ENCODE results near the gene HMGCL.

Gene HMGCL

DNA sequence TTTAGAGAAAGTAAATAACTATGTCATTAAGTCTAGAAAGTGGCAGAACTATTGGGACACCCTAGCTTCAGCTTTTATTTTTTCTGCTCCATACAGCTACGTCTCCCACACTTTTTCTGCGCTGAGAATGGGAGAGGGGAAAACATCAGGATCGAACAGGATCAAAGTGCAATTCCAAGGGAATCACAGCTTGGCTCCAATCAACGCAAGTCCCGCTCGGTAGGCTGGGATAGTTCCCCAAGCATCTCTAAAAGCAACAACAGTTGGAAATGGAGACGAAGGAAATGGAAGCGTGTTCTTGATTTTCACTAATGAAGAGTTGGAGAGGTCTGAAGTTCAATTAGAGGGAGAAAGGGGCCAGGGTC lies 536 bp downstream of the HMGCL start:
- no peak for TF ChIP-seq CTCF (IDR thresholded peaks at IDR 0.05; ENCODE audit: low read depth, low read length)
- H3K4me3 ChIP-seq (ENCODE audit: low read depth, low read length), result peak overlapping the region; percentile 97

- peak overlapping the region; percentile 97; the same call in 1 of the 2 replicates for H3K4me3 ChIP-seq (ENCODE audit: low read depth, low read length)
- no peak for TF ChIP-seq CTCF (IDR thresholded peaks at IDR 0.05; ENCODE audit: low read depth, low read length)
These were observed 1.5 kb downstream of the HMGCL start for GRCh38 chr1:23823767-23824166.

GRCh38 chr1:23817633-23818032 lies 7.6 kb downstream of the HMGCL start:
- no peak for TF ChIP-seq CTCF (IDR thresholded peaks at IDR 0.05; ENCODE audit: low read depth, low read length)

GRCh38 chr1:23816906-23817305 lies 8.3 kb downstream of the HMGCL start:
- no peak for TF ChIP-seq CTCF (IDR thresholded peaks at IDR 0.05; ENCODE audit: low read depth, low read length)
- no peak overlapping the region for H3K4me3 ChIP-seq (ENCODE audit: low read depth, low read length)

More at GRCh38 chr1:23817633-23818032, 7.6 kb downstream of the HMGCL start:
- no peak overlapping the region for H3K4me3 ChIP-seq (ENCODE audit: low read depth, low read length)

- no peak for TF ChIP-seq CTCF (IDR thresholded peaks at IDR 0.05; ENCODE audit: low read depth, low read length)
- no peak overlapping the region for H3K4me3 ChIP-seq (ENCODE audit: low read depth, low read length)
These were observed 8.9 kb downstream of the HMGCL start for GRCh38 chr1:23816361-23816760.

DNA sequence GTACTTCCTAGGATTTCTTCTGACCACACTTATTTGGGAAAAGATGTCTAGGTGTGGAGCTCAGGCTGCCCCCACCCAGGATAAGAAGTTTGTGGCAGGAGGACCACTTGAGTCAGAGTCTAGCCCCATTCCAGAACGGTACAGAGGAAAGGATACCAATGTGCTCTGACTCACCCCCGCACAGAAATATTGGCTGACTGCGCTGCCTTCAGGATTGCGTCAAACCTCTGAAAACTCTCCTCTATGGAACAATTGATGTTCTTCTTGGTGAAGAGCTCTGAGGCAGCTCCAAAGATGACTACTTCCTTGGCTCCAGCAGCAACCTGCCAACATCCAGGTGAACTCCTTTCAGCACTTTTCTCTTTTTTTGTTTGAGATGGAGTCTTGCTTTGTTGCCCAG lies 11.2 kb downstream of the HMGCL start:
- no peak for TF ChIP-seq CTCF (IDR thresholded peaks at IDR 0.05; ENCODE audit: low read depth, low read length)
- H3K4me3 ChIP-seq (ENCODE audit: low read depth, low read length), result no peak overlapping the region

GRCh38 chr1:23810818-23811540 lies 14.2 kb downstream of the HMGCL start:
- H3K4me3 ChIP-seq (ENCODE audit: low read depth, low read length), result no peak overlapping the region
- TF ChIP-seq CTCF (IDR thresholded peaks at IDR 0.05; ENCODE audit: low read depth, low read length), result peak; percentile 69
